T-helper 22 cell (primary cell): ENCODE measurements around the gene RETREG3.
"Not testable (repeated sequence)": the region's sequence is repeated elsewhere in the genome, so short reads cannot be mapped to it uniquely, and the experiment has no call there.

Experiments used
- DNase-seq: peaks from one replicate; pipeline ENCODE4 v3.0.0-alpha.2; 2020; ENCODE audit warnings: low read depth

RETREG3 gene

DNA sequence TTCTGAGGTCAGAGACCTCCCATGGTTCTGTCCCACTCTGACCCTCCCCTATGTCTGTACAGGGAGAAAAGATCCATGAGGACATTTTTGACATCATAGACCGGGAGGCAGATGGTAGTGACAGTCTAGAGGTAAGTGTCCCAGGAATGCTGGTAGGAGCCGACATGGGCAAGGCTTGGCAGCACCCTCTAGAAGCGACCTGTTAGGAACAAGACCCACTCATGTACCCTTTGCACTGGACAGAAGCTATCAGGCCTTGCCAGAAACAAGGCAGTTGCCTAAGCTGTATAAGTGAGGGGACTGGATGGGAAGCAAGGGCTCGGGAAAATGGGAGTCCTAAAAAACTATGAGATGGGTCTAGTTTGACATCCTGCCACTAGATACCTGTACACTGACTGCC is 2.8 kb upstream of the RETREG3 start:
- no peak for DNase-seq

DNA sequence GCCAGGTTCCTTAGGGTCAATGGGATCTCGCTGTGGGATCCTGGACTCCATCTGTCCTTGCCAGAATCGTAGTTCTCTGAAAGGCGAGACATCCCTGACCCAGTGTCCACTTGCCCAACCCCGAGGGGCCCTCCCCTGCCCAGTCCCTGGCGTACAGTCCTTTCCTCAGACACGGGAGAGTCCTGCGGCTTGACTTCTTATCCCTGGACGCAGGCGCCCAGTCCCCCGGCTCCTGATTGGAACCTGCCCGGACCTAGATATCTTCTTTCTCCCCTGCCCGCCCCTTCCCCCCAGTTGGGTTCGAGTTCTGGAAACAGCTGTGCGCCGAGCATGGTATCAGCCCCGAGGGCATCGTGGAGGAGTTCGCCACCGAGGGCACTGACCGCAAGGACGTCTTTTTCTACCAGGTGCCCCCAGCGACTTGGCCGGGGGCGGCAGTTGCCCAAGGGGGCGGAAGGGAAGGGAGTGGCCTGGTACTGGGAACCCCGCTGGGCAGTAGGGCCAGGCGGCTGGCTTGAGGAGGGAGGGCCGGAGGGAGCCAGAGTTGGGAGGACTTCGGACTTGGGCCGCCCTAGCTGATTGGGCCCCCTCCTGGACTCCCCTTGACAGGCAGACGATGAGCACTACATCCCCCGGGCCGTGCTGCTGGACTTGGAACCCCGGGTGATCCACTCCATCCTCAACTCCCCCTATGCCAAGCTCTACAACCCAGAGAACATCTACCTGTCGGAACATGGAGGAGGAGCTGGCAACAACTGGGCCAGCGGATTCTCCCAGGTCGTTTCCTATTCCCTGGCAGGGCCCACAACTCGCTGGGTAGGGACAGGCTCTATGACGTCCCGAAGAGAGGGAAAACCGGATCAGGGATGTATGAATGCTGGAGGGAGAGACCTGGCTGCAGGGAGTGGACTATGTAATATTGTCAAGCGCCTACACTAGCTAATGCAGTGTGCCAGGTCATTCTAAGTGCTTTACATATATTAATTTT is 934 bp upstream of the RETREG3 start:
- DNase-seq: not testable (repeated sequence)

DNA sequence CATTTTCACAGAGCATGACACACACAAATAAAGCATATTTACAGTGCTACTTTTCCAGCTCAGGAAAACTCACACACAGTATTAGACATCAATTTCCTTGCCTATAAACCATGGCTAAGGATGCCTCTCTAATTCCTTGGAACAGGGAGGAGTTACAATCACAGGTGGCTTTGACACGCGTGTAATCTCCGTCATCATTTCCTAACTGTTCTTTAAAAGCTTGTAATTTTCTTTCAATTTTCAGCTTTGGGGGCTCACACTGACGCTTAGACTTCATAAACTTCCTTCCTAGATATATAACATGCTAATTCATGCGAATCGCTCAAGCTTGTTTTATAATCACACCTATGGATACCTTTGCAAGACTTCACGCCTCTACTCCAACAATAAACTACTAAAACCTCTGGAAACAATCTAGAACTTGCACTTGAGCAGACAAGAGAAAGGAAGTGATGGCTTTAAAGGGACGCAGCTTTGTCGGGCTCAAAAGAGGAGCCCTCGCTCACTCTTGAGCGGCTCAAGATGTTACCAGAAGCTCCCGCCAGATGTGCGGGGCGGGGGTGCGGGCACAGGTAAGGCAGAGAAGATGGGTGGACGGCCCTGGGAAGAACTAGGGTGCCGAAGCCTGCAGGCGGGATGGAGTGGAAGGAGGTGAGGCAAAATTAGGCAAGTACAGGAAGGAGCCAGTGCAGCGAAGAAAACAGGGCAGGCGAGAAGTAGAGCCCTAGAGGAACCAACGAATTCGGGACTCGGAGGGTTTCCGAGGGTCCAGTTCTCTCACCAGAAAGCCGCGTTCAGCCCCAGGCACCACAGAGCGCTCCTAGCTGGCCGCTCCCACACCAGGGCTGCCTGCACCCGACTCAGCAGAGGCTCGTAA is 631 bp downstream of the RETREG3 start:
- DNase-seq: peak; percentile 1

DNA sequence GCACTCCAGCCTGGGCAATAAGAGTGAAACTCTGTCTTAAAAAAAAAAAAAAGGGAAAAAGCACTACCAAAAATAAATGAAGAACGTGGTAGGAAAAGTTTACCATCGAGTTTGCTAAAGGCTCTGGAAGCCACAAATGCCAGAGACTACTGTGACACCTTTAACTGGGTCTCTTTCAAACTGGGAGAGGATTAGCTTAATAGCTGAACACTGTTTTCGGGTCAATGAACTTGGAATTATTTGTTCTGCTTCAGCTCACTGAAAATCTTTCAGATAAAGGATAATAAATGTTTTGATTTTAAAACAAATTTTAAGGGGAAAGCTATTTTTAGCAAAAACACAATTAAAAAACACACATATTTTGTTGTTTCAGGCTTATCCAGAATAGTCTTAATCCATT is 1.4 kb downstream of the RETREG3 start:
- DNase-seq: no peak

DNA sequence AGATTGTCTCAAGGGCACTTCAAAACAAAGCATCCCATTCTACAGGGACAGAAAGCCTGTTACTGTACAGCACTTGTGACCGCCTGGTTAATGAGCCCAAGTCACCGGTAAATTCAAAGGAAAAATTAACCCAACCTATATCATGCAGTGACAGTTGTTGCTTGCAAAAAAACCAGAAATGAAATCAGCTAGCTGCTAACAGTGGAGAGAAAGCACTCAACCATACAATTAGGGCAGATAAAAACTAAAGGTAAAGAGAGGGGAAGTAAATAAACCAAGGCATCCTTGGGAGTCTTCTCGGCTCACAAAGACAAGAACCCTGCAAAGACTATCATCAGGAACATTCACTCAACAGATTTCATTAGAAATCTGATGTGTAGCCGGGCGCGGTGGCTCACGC is 5.9 kb downstream of the RETREG3 start:
- DNase-seq: no peak

DNA sequence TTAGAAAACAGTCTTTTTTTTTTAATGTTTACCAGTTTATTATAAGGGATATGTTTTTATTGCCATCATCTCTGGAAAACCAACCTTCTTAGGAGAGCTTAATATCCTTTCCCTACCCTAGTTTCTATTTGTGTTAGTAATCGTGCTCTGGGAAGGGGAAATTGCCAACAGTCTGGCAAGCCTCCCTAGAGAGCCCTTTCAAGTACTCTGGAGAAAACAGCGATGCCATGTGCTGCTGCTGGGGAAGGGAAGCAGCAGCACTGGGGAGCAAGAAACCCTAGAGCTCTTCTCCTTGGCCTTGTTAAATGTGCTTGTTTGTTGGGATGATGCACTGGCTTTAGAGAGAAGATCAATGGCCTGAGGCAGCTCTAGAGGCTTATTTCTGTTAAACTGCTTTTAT is 10.3 kb downstream of the RETREG3 start:
- DNase-seq: no peak

DNA sequence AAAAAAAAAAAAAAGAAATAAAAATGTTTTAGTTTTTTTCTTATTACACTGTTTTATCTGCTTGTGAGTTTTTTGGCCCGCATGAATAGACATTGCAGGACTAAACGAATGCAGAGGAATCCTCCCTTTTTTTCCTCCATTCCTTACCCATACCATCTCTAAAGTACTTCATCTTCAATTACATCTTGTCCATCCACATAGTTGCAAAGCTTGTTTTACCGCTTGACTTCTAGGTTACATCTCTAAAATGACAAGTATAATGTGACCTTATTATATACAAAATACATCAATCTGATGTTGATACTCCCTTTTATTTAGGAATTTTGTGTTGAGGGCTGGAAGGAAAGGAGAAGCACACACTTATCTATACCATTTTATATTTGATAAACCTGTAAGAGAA is 12.8 kb downstream of the RETREG3 start:
- no peak for DNase-seq

DNA sequence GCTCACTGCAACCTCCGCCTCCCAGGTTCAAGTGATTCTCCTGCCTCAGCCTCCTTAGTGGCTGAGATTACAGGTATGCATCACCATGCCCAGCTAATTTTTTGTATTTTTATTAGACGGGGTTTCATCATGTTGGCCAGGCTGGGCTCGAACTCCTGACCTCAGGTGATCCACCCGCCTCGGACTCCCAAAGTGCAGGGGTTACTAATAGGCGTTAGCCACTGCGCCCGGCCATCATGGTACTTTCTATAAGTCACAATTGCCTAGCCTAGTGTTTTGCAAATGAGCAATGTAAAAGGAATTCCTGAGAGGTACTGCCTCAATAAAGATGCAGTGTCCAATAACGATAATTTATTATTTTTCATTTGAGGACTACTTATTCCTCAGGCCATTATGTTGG is 17.8 kb downstream of the RETREG3 start:
- no peak for DNase-seq

DNA sequence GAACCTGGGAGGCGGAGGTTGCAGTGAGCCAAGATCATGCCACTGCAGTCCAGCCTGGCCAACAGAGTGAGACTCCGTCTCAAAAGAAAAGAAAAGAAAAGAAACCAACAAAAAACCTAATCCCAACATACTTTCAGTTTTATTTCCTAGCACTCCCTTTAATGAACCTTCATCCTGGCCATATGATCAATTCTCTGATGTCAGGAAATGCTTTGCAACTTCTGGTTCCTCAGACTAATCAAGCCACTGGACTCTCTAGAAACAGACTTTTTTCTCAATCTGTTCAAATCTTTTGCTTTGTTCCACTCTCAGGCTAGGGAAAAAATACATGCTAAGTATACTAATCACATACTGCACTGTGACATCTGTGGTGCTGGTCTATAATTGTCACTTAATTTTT is 18.3 kb downstream of the RETREG3 start:
- DNase-seq: no peak

DNA sequence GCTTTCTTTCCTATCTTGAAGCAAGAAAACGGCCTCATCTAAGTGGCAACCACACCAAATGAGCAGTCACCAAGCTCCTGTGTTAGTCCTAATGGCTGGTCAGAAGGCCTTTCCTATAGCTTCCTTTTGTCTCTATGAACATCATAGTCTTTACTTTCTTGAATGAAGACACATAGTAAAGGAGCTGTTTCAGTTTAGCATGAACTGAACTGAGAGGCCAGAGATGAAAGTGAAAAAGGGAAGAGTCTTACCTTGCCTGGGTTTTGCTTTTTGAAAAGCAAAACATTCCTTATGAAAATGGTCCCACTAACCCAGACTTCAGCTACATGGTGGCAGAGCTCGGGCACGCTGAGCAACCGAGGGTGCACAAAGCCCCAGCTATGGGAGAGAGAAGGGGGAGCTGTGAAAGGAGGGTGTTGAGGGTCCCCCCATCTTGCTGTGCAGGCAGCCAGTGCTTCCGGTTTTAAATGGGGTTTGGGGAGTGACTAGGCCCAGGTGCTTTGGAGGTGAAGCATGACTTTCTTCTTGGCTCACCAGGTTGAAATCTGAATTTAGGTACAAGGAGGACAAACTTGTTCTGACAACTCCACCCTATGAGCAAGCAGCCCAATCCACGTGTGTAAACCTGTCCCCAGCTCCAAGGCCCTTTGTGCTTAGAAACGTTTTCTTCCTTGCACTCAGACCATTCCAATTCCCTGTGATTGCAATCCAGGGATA is 22.5 kb downstream of the RETREG3 start:
- DNase-seq: no peak

DNA sequence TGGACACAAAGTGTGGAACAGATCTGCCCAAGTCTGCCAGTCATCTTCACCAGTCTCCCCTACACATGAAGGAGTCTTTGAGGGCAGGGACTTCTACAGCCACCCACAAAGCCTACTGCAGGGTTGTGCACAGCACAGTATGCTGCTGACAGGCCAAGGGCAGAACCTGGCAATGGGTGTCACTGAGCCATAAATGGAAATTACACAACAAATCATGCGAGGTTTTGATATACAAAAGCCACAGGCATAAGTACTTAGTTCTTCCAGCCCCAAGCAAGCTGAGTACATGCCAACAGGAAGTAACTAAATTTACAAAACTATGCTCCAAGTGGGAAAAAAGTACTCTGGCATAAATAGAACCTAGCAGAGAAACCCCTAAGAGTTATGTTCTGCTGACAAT is 23.8 kb downstream of the RETREG3 start:
- DNase-seq: no peak

DNA sequence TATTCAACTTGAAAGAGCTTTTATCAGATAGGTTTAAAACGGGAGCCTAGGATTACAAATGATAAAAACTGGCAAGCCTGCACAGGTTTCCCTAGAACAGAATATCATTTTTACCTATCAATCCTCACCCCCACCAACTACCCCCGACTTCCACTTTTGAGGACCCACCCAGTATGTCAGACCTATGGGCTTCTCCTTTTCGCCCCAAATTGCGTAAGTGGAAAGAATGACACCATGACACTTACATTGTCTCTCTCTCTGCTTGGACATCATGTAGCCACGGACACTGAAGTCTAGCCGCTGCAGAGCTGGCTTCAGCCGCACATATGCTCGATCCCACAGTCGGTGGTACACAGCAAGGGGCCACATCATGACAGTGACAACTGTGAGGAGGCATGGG is 24.3 kb downstream of the RETREG3 start:
- no peak for DNase-seq

DNA sequence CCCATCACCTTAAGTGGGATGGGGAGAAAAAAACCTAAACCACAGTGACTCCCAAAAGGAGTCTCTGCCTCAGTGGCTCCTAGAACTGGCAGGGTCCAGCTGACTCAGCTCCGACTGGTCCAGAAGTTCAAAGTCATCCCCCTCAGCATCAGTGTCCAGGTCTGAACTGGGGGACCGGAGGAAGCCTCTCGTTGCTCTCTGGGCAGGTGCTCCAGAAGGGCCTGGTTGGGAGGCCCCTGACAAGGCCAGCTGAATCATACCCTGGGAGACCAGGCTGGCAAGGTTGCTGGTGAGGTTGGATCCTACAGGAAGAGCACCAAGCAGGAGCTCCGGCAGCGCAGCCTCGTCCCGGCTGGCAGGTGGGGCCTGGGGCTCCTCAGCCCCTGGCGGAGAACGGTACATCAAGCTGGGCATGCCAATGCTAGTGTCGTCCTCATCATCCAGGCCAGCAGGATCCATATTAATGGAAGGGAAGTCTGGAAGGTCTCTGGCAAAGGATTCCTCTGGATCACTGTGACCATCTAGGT is 27.4 kb downstream of the RETREG3 start:
- no peak for DNase-seq

DNA sequence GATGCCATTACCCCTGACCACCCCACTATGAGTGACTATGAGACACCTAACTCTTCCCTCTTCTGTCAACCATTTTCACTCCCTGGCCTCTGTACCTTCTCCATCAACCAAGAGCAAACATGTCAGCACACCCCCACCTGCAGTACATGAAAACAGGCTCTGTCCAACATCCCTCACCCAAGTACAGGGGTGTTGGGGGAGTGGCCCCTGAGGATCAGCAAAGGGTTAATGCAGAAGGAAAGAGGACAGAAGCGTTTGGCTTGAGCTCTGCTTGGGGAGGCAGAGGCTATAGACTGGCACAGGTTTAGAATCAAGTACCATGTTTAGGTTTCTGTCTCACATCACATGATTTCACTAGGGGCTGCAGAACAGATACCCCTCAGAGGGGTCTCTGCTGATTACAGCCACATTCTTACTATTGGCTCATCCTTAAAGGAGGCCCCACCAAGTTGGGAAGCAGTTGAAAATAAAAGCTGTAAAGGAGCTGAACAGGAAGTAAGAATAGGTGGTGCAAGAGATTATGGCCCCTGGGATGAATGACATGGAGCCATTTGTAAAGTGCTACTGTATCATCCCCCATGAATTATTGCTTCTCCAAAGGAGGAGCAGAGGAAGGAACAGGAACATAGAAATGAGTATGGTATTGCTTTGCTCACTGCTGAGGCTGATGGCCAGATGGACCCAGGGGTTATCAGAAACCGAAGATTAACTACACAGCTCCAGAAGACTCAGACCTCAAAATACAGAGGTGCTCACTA is 29.2 kb downstream of the RETREG3 start:
- DNase-seq: no peak

DNA sequence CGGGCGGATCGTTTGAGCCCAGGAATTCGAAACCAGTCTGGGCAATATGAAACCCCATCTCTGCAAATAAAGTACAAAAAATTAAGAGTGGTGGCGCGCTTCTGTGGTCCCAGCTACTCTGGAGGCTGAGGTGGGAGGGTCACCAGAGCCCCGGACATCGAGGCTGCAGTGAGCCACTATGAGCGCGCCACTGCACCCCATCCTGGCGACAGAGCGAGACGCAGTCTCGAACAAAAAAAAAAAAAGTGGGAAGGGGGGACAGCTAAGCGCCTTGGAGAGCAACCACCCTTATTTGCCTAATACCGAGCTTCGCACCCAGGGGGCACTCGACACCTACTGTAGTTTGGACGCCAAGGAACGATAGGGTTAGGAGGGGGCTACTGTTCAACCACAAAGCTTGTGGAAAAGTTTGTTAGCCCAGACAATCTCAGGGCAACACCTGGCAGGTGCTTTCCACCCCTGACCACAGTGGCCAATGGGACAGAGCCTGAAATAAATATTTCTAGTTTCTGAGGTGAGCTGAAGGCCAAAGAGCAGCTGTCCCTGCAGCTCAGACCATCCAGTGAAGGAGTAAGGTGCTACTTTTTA is 30.8 kb downstream of the RETREG3 start:
- DNase-seq: peak; percentile 34

DNA sequence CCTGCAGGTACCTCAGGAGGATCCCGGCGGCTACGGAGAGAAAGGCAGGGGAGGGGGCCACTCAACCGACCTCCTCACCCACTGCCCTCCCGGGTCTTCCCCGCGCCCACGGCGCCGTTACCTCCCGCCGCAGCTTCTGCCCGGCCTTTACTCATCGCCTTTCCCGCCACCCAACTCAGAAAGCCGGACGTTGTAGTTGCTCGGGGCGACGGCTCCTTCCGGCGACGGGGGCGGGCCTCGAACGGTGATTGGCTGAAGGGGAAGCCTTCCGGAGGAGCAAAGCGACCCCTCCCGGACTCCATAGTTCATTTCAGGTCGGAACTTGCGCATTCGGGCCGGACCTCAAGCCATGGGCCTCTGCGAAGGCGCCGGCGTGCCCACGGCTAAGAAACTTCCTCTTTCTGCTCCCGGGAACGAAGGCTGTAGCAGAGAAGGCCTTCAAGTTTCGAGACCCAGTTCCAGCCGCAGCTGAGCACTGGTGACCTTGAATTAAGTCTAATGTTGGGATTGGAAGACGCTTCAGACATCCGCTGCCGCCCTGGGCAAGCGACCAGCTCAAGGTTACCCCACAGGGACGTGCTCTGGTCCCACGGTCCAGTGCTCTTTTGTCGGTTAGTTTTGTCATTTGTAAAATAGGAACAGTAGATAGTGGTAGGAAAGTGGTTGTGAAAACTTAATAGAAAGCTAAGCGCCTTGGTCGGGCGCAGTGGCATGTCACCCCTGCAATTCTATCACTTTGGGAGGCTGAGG is 31.5 kb downstream of the RETREG3 start, which contains the start of gene PSMC3IP:
Gene PSMC3IP, minus strand, starts transcription at position 198 of the 750 bp plus-strand sequence. Its CDS starts 43 bp downstream, at position 155.
- peak; percentile 86 for DNase-seq

DNA sequence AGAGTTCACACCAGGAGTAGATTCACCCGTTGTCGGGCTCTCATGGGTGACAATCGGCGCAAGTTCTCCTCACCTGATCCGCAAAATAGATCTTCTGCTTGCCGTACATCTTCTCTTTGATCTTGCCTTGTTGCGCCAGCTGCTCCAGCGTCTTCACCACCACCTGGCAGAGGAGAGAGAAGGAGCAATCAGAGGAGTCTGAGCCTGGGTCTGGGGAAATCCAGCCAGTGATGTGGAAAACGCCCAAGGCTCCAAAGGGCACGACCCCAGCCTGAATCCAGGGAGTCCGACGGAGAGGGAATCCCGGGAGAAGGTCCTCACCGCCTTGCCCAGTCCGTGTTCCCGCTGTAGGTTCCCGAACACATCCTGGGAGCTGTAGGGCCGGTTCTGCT is 32.0 kb downstream of the RETREG3 start:
- DNase-seq: no peak

DNA sequence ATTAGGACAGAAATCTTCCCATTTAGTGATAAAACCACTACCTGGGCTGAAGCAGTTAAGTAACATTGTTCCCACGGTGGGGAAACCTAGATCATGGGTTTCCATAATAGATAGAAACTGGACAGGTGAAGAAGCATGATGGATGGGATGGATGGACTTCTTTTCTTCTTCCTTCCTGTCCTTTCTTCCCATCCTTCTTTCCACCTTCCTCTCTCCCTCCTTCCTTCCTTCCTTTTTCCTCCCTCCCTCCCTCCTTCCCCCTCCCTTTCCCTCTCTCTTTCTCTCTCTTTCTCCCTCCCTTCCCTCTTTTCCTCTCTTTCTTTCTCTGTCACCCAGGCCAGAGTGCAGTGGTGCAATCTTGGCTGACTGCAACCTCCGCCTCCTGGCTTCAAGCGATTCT is 34.7 kb downstream of the RETREG3 start:
- no peak for DNase-seq

DNA sequence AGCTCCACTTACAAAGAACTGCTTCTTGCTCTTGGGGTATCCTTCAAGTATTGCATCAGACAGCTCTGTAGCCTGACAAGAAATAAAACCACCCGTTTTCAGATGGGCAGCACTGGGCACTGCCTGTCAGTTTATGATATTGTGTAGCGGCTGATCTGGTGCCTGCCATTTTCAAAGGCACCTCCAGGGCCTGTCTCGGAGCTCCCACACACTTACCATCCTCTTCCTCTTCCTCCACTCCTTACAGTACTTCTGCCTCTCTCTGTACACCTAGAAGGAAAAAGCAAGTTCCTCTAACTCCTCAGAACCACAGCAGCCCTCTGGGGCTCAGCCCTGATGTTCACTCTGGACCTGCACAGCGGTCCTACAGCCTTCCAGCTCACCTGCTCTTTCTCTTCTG is 36.1 kb downstream of the RETREG3 start:
- DNase-seq: no peak
